C4-2B (cell line): ENCODE measurements around the gene CDH24.

Source experiments
- ZFX ChIP-seq: fragments of 450-650 bp; IDR thresholded peaks from 2 replicates; pipeline ENCODE4 v1.6.1; 2017
- TF ChIP-seq, protein P1 (sequence below): fragments of 450-650 bp; conservative IDR thresholded peaks from 2 replicates; pipeline ENCODE4 v1.5.1; 2017; ENCODE audit warnings: mild to moderate bottlenecking

DNA sequence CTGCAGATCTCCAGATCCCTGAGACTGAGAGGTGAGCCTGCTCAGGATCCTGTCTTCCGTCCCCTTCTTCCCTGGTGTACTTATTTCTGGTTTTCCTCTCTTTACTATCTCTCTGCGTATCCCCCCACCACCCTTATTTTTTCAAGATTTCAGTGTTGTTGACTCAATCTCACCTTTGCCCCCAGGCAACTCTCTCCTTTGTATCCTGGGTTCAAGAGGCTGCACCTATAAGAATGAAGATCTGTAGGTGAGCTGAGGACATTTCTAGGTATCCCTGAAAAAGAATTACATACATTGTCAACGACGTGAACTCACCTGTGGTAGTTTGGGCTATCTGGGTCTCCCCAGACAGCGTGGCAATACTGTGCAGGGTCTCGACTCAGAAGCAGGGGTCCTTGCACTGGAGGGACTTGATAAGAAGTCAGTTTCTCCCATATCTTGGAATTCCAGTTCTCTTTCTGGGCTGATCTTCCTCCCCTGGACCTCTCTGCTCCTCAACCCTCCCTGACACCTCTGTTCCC is 46.8 kb upstream of the CDH24 start:
- TF ChIP-seq, protein P1, sequence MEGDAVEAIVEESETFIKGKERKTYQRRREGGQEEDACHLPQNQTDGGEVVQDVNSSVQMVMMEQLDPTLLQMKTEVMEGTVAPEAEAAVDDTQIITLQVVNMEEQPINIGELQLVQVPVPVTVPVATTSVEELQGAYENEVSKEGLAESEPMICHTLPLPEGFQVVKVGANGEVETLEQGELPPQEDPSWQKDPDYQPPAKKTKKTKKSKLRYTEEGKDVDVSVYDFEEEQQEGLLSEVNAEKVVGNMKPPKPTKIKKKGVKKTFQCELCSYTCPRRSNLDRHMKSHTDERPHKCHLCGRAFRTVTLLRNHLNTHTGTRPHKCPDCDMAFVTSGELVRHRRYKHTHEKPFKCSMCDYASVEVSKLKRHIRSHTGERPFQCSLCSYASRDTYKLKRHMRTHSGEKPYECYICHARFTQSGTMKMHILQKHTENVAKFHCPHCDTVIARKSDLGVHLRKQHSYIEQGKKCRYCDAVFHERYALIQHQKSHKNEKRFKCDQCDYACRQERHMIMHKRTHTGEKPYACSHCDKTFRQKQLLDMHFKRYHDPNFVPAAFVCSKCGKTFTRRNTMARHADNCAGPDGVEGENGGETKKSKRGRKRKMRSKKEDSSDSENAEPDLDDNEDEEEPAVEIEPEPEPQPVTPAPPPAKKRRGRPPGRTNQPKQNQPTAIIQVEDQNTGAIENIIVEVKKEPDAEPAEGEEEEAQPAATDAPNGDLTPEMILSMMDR = no peak
- TF ChIP-seq ZFX = no peak
